ENCODE measurements around the gene JPH4.

DNA sequence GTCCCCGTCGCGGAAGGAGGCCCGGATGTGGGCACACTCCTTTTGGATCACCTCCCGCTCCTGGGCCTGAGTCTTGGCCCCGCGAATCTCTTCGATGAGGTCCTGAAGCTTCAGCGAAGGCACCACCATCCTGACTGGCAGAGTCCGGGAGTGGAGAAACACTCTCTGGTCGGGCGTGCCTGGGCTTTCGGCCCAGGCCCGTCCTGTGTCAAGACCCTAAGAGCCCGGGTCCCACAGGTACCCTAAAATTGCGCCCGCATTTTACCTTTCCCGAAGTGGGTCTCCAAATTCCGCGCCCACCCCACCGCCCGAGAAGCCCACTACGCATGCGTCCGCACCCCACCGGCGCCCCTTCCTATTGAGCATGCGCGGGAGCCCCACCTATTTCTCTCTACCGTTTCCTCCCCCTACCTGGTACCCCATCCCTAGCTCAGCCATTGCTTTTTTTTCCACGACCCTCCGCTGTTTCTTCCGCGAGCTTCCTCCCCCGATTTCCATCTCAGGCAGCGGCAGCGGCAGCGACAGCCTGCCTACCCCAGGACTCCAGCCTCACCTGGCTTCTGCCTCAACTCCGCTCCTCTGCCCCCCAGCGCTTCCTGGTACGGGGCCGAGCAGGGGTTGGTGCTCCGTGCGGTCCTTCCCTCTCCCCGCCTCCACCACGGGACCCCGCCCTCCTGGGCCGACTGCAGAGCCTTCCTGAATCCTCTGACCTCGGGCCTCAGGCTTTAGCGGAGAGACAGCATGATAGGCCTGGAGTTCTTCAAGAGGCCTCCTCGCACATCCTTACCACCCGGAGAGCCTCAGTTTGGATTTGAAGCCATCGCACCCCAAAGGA lies 11.2 kb downstream of the JPH4 start, which contains the start of gene AP1G2:
- TF ChIP-seq KDM5A (IDR thresholded peaks at IDR 0.05) (no peak), POLR2A (IDR thresholded peaks at IDR 0.05; ENCODE audit: low read length) (peak; percentile 92)

Measured in A549 (cell line).